ENCODE results near the gene ATAD1.
"Not testable (repeated sequence)": the region's sequence is repeated elsewhere in the genome, so short reads cannot be mapped to it uniquely, and the experiment has no call there.

ATAD1 gene

DNA sequence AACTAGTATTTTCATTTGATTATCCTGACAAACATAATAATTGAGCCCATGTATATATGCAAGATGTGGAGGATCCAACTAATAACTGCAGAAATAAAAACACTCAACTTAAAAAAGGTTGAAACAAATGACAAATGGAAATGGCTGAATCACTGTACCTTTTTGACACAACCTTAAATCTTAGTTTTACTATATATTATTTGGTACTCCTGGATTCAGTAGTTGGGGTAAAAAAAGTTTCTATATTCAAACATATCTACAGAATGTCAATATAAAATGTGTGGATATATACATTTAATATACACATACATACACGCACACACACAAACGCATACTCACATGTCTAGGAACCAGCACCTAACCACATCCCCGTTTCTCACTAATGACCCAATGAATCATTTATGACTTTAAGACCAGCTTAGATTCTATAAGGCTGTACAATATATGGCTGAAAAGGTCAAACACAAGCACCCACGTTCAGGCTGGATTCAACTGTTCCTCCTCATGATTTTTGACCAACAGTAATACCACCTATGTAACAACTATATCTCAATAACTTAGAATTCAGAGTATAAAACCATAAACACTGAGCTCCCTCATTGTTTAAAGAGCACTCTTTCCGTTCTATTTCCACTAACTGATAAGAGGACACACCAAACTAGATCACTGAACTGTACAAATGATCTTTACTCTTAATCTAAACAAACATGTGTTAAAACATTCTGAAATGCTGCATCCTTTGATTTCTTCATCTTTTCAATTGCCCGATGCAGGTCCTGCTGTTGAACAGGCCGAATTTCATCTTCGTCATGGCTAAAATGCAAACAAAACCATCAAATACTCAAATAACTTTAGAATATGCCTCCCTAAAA, 63.8 kb downstream of the ATAD1 start:
- DNase-seq (ENCODE audit: low read depth in 2 of 2), result no peak

DNA sequence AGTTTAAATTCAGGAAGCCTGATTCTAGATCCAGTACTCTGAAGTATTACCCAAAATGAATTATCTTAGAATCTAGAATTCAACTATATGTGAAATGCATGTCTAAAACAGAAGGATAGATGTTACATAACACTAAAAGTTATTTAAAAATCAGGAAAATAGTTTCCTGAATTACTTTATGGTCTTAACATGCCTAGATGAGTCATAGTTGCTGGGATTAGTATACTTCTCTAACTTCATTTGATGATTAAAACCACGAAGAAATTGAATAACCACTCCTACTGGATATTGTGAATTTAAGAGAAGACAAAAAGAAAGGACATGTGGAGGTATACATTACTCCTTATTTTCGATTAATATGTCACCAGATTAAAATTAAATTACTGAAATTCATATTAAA, 65.5 kb downstream of the ATAD1 start:
- DNase-seq (ENCODE audit: low read depth in 2 of 2), result no peak

DNA sequence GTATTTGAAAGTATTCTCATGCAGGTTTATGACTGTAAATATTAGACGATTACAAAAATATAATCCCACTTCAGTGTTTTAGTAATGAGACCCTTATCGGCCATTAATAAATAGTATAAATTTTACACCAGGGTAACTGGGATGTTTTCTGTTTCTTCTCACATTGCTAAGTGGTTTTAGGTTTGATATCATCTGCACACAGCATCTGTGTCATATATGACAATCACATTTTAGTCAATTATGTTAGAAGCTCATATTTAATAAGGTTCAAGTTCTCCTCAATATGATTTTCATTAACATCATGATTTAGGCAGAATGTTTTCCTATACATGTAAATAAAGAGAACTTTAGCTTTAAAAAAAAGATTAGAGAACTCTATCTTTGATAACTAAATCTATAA, 66.8 kb downstream of the ATAD1 start:
- DNase-seq (ENCODE audit: low read depth in 2 of 2), result no peak

GRCh38 chr10:87750817-87751216, 67.2 kb downstream of the ATAD1 start:
- DNase-seq (ENCODE audit: low read depth in 2 of 2), result no peak

GRCh38 chr10:87750001-87750671, 67.9 kb downstream of the ATAD1 start:
- no peak for DNase-seq (ENCODE audit: low read depth in 2 of 2)

- not testable (repeated sequence) for DNase-seq (ENCODE audit: low read depth in 2 of 2)
Observed at GRCh38 chr10:87748244-87748643, 69.8 kb downstream of the ATAD1 start.

DNA sequence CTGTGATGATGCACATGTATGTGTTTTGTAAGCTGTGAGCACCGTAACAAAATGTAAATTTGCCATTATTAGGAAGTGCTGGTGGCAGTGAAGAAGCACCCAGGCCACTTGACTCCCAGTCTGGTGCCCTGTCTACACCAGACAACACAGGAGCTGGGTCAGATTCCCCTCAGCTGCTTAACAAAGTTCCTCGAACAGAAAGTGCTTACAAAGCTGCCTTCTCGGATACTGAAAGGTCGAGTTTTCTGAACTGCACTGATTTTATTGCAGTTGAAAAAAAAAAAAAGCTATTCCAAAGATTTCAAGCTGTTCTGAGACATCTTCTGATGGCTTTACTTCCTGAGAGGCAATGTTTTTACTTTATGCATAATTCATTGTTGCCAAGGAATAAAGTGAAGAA, 71.1 kb downstream of the ATAD1 start:
- no peak for DNase-seq (ENCODE audit: low read depth in 2 of 2)

GRCh38 chr10:87744606-87745005, 73.4 kb downstream of the ATAD1 start:
- no peak for DNase-seq (ENCODE audit: low read depth in 2 of 2)

GRCh38 chr10:87742992-87743610, 74.9 kb downstream of the ATAD1 start:
- DNase-seq (ENCODE audit: low read depth in 2 of 2), result not testable (repeated sequence)

GRCh38 chr10:87740254-87740655, 77.8 kb downstream of the ATAD1 start:
- DNase-seq (ENCODE audit: low read depth in 2 of 2), result no peak

DNA sequence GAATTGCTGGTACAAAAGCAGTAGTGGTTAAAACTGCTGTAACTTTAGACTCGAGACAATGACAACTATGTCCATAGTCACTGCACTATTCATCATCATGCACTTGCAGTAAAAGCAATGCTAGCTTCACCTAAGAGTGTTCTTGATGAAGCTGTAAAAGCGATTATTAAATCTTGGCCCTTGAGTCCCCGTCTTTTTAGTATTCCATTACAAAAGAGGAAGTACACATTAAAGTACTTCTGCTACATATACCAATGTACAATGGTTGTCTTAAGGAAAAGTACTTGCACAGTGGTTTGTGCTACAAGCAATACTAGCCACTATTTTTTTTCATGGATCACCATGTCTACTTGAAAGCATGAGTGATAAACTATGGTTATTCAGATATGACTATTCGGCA, 78.3 kb downstream of the ATAD1 start:
- DNase-seq (ENCODE audit: low read depth in 2 of 2), result no peak

DNA sequence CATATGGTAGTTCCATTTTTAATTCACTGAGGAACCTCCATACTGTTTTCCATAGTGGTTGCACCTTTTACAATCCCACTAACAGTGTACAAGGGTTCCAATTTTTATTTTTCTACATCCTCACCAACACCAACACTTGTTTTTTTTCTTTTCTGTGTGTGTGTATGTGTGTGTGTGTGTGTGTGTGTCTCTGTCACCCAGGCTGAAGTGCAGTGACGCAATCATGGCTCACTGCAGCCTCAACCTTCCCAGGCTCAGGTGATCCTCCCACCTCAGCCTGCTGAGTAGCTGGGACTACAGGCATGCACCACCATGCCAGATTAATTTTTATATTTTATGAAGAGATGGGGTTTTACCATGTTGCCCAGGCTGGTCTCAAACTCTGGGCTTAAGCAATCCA, 79.8 kb downstream of the ATAD1 start:
- DNase-seq (ENCODE audit: low read depth in 2 of 2), result not testable (repeated sequence)

GRCh38 chr10:87734987-87735827, 82.8 kb downstream of the ATAD1 start:
- no peak for DNase-seq (ENCODE audit: low read depth in 2 of 2)

DNA sequence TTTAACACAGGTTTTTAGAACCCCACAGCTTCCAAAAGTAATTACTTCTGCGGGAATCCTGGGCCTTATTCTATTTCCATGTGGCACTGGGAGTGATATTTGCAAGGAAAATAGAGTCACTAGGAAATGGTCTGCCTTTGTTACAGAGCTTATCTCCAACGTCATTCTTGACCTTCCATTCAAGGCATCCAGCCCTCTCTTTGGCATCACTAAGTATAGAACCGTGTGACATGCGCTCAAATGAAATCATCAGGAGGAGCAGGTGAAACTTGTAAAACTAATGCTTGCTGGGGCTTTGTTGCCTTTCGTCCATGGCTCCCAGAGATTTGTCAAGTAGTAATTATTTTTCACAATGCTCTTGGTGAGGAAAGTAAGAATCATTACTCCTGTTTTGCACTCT, 84.9 kb downstream of the ATAD1 start:
- no peak for DNase-seq (ENCODE audit: low read depth in 2 of 2)

DNA sequence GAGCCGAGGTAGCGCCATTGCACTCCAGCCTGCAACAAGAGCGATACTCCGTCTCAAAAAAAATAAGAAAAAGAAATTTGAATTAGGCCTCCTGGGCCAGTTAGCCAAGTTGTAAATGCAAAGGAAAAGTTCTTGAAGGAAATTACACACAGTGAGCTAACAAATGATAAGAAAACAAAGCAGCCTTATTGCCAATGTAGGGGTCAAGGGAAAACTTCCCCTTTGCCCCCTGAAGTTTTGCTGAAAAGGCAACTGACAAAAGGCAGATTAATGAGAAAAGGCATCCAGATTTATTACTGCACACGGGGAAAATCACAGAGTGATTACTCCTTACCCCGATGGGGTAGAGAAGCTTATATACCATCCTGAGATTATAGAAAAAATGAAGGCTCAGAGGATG, 88.1 kb downstream of the ATAD1 start:
- DNase-seq (ENCODE audit: low read depth in 2 of 2), result no peak

- DNase-seq (ENCODE audit: low read depth in 2 of 2), result no peak
Observed at GRCh38 chr10:87724789-87725188, 93.2 kb downstream of the ATAD1 start.

DNA sequence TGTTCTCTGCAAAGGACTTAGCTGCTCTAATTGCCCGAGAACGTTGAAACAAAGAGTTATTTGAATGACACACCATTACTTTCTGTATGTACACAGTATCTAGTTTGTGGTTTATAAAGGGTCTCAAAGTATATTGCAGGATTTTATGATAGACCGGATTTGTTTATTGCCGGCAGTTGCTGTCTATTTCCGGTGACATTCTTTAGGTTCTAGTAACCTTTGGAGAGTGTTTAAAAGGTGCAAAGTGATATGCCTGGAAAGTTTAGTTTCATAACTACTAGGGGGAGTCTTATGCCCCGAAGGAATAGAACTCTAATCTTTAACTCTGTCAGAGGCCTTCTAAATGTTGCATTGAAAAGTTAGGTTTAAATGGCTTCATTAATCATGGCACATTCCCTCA, 94.5 kb downstream of the ATAD1 start:
- no peak for DNase-seq (ENCODE audit: low read depth in 2 of 2)

- DNase-seq (ENCODE audit: low read depth in 2 of 2), result no peak
Observed at GRCh38 chr10:87722716-87723115, 95.3 kb downstream of the ATAD1 start.

DNA sequence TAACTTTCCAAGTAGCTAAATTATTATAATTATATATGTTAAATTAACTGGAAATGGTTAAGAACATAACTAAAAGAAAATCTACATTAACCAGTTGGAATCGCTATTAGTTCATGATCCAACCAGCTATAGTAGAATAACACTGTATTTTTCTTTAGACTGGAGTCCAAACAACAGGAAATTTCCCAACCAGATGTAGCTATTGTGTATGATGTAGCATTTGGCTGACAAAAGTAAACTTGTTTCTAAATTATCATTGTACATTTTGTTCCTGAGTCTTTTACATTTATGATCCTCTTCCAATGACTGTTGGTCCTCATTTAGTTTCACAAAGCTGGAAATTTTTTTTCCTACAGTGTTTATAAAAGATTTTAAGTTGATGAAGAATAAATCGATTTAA, 96.2 kb downstream of the ATAD1 start:
- no peak for DNase-seq (ENCODE audit: low read depth in 2 of 2)

- no peak for DNase-seq (ENCODE audit: low read depth in 2 of 2)
Observed at GRCh38 chr10:87720665-87721064, 97.4 kb downstream of the ATAD1 start.

DNA sequence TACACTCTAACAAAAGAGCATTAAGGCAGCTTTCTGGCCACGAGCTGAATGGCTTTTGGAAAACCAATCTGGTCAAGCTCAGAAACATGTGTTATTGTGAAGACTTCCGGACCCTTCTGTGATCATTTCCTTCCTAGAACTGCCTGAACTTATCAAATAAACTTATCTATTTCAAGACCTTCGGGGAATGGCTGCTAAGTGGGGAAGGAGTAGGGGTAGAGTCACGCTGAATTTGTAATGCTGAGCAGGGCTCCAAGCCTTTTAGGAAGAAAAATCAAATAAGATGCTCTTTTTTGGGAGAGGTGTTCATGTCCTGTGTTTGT, 101.7 kb downstream of the ATAD1 start:
- no peak for DNase-seq (ENCODE audit: low read depth in 2 of 2)
